Endothelial cell of umbilical vein (primary cell): ENCODE measurements around the gene UBE2E3. TPM values are rescaled to one million over a fixed set of nuclear protein-coding genes. Genes with fewer than 3 reads are reported as not detected.

Experiments
- BruUV-seq: library from RNA; stranded (reverse); fragments of 400-500 nt; replicated peaks from 2 replicates; lab custom pipeline; 2021; lab: Mats Ljungman, UMichigan
- CTCF ChIA-PET: fragments of 300-600, 350-600 bp; sonication (Branson Sonifier 250); formaldehyde crosslinking; loops from one replicate; lab custom pipeline; 2021; ENCODE audit warnings: antibody characterized with exemption, inconsistent platforms; lab: Charles Lee
- POLR2A ChIA-PET: fragments of 300-600, 350-600 bp; sonication (Branson Sonifier 250); formaldehyde crosslinking; loops from one replicate; lab custom pipeline; 2021; ENCODE audit warnings: antibody characterized with exemption, inconsistent platforms; lab: Charles Lee
- DNase-seq: peaks from one replicate; pipeline ENCODE4 v3.0.0-alpha.2; 2011; ENCODE audit warnings: low read depth, low spot score
- FAIRE-seq: peaks from 2 replicates; lab custom pipeline; 2011; peaks lifted over from hg19 to GRCh38; lab: Jason Lieb, UNC
- H2AFZ ChIP-seq: 2 replicates; pipeline ENCODE4 v1.6.0; 2012; ENCODE audit warnings: low read depth, low read length, control low read depth, inconsistent platforms
- H3K27ac ChIP-seq: 2 replicates; pipeline ENCODE4 v1.5.1; 2011; ENCODE audit warnings: low read depth, mild to moderate bottlenecking, control low read depth, low read length, moderate library complexity; ENCODE audit not compliant: insufficient read depth
- H3K27me3 ChIP-seq, 2 experiments: 2 replicates each; pipeline versions ENCODE4 v1.6.0 to v1.6.1; 2011; ENCODE audit warnings: low read length in 2 of 2, mixed read lengths in 1 of 2; ENCODE audit not compliant: control insufficient read depth in 2 of 2, insufficient read depth in 2 of 2
- H3K36me3 ChIP-seq, 2 experiments: 2 replicates in 1 of 2; 3 replicates in 1 of 2; pipeline ENCODE4 v1.5.1; 2011; ENCODE audit warnings: low read length in 2 of 2, mild to moderate bottlenecking in 1 of 2, moderate library complexity in 1 of 2; ENCODE audit not compliant: control insufficient read depth in 2 of 2, insufficient read depth in 2 of 2; ENCODE audit errors: extremely low read depth in 1 of 2
- H3K4me1 ChIP-seq: 3 replicates; pipeline ENCODE4 v1.5.1; 2011; ENCODE audit warnings: mild to moderate bottlenecking, low read length; ENCODE audit not compliant: control insufficient read depth, insufficient read depth; ENCODE audit errors: extremely low read depth
- H3K4me2 ChIP-seq: 2 replicates; pipeline ENCODE4 v1.6.1; 2011; ENCODE audit warnings: low read length, control low read depth, mixed read lengths; ENCODE audit not compliant: insufficient read depth
- H3K4me3 ChIP-seq, 3 experiments: fragments of 200-600 bp in 1 of 3; sonication (generic), shearing (Covaris generic) in 1 of 3; replicated peaks in 1 of 3; 2 replicates each; pipeline ENCODE4 v1.5.1; 2011 to 2016; ENCODE audit warnings: control low read depth in 3 of 3, low read length in 3 of 3, mild to moderate bottlenecking in 2 of 3, inconsistent platforms in 1 of 3, low read depth in 1 of 3, moderate library complexity in 1 of 3; ENCODE audit not compliant: insufficient read depth in 1 of 3
- H3K79me2 ChIP-seq: 2 replicates; pipeline ENCODE4 v1.6.0; 2012; ENCODE audit warnings: low read length, inconsistent platforms; ENCODE audit not compliant: control insufficient read depth, insufficient read depth
- H3K9ac ChIP-seq: replicated peaks from 2 replicates; pipeline ENCODE3; 2011; ENCODE audit warnings: low read length, control low read depth; ENCODE audit not compliant: insufficient read depth; ENCODE audit errors: extremely low read depth
- H3K9me1 ChIP-seq: replicated peaks from 3 replicates; pipeline ENCODE4 v1.6.0; 2011; ENCODE audit warnings: mild to moderate bottlenecking, low read length; ENCODE audit not compliant: control insufficient read depth, insufficient read depth; ENCODE audit errors: extremely low read depth
- H3K9me3 ChIP-seq: replicated peaks from 2 replicates; pipeline ENCODE4 v1.5.1; 2012; ENCODE audit warnings: low read length, inconsistent platforms; ENCODE audit not compliant: control insufficient read depth, insufficient read depth
- H4K20me1 ChIP-seq: replicated peaks from 2 replicates; pipeline ENCODE3; 2011; ENCODE audit warnings: mild to moderate bottlenecking, low read length; ENCODE audit not compliant: control insufficient read depth, insufficient read depth; ENCODE audit errors: extremely low read depth
- CTCF ChIP-seq, 2 donors: IDR thresholded peaks; 1 replicate in 1 of 2; 2 replicates in 1 of 2; pipeline ENCODE4 v1.5.1; 2011; ENCODE audit warnings: low read length in 2 of 2, mild to moderate bottlenecking in 2 of 2, moderate library complexity in 2 of 2, control low read depth in 1 of 2, inconsistent platforms in 1 of 2, low read depth in 1 of 2; ENCODE audit not compliant: insufficient read depth in 1 of 2; ENCODE audit errors: extremely low read depth in 1 of 2
- EZH2 ChIP-seq: IDR thresholded peaks from 2 replicates; pipeline ENCODE4 v1.6.1; 2012; ENCODE audit warnings: borderline replicate concordance, low read depth, mild to moderate bottlenecking, moderate library complexity, low read length, inconsistent platforms; ENCODE audit not compliant: severe bottlenecking
- FOS ChIP-seq: IDR thresholded peaks from 2 replicates; pipeline ENCODE4 v1.6.1; 2011; ENCODE audit warnings: mild to moderate bottlenecking, low read length, moderate library complexity, borderline replicate concordance; ENCODE audit not compliant: insufficient read depth
- GATA2 ChIP-seq: IDR thresholded peaks from 2 replicates; pipeline ENCODE4 v1.7.0; 2011; ENCODE audit warnings: low read depth, mild to moderate bottlenecking, moderate library complexity, mixed read lengths, low read length; ENCODE audit not compliant: insufficient read length, insufficient read depth
- JUN ChIP-seq: IDR thresholded peaks from 2 replicates; pipeline ENCODE4 v1.6.1; 2011; ENCODE audit warnings: borderline replicate concordance, low read depth; ENCODE audit not compliant: insufficient read length, insufficient read depth
- MAX ChIP-seq: IDR thresholded peaks from 2 replicates; pipeline ENCODE4 v1.6.1; 2011; ENCODE audit not compliant: insufficient read depth, insufficient read length
- MYC ChIP-seq: IDR thresholded peaks from one replicate; pipeline ENCODE4 v1.6.1; 2011; ENCODE audit warnings: mild to moderate bottlenecking, low read depth, low read length
- POLR2A ChIP-seq: IDR thresholded peaks from 2 replicates; pipeline ENCODE4 v1.6.1; 2012; ENCODE audit warnings: low read depth, mild to moderate bottlenecking, control low read depth, low read length
- POLR2AphosphoS5 ChIP-seq: IDR thresholded peaks from 2 replicates; pipeline ENCODE4 v1.6.1; 2012; ENCODE audit warnings: low read depth, mild to moderate bottlenecking, control low read depth, low read length, moderate library complexity; ENCODE audit not compliant: insufficient read depth
- dilution Hi-C: fragments of 300-500 bp; cut with MboI; formaldehyde crosslinking; loops from one replicate; pipeline ENCODE4 v1.15.0; 2019; ENCODE audit warnings: low sequenced_read_pairs; ENCODE audit not compliant: extremely low pct_ligation_motif_present
- intact Hi-C: fragments of 100-400 bp; cut with micrococcal nuclease; formaldehyde crosslinking; loops from one replicate; pipeline ENCODE4 v1.10.0; 2022
- polyA plus RNA-seq, 4 experiments: library from polyadenylated mRNA; depleted of rRNA in 3 of 4; stranded (reverse) in 3 of 4; unstranded in 1 of 4; fragments of >200 nt; gene quantifications; 2 replicates each; pipeline versions ENCODE4 v1.2.1 to v1.2.3, GENCODE V29; 2011 to 2012; ENCODE audit warnings: missing spikeins in 1 of 4
- total RNA-seq: library from RNA; stranded (reverse); gene quantifications from 2 replicates; pipeline ENCODE4 v1.2.3, GENCODE V29; 2021

UBE2E3 gene
- total and polyA plus RNA-seq, 2 donors (not counting 3 experiments of a cell fraction or from before 2014, with no cell fraction given), result 81.5 to 107 TPM

GRCh38 chr2:181066333-181066732 is 85.9 kb downstream of the UBE2E3 start:
- H3K4me3 ChIP-seq, result no peak overlapping the region
- no peak for FAIRE-seq
- POLR2A ChIA-PET, result no interaction called here
- H4K20me1 ChIP-seq, result no peaks in the 10 kb centered on the region
- peaks cover 18% of the 10 kb centered on the region for H3K4me1 ChIP-seq
- dilution Hi-C loops (no loop called here), intact Hi-C loops (no loop called here)
- no peaks in the 10 kb centered on the region for H3K9me1 ChIP-seq
- H2AFZ ChIP-seq, result no peak overlapping the region
- DNase-seq, result no peak
- no TSS peak for BruUV-seq
- no peaks in the 10 kb centered on the region for H3K9me3 ChIP-seq
- no peak for TF ChIP-seq FOS
- TF ChIP-seq CTCF (IDR thresholded peaks at IDR 0.05; ENCODE audit: extremely low read depth in 1 of 2, insufficient read depth in 1 of 2, low read depth in 1 of 2, low read length in 2 of 2), result no peak
- no peak for TF ChIP-seq POLR2AphosphoS5
- no peak for TF ChIP-seq MYC
- TF ChIP-seq JUN, result no peak
- no peak for TF ChIP-seq POLR2A
- TF ChIP-seq GATA2, result no peak
- no peak for TF ChIP-seq EZH2
- TF ChIP-seq MAX, result no peak
- no peak overlapping the region for H3K4me2 ChIP-seq
- no peak overlapping the region for H3K27ac ChIP-seq
- no peak overlapping the region for H3K9ac ChIP-seq
- peaks cover 0 to 3% of the 10 kb centered on the region in 2 experiments for H3K36me3 ChIP-seq
- H3K27me3 ChIP-seq, result no peaks in the 10 kb centered on the region
- CTCF ChIA-PET, result interaction anchor here (1.0 kb wide), 2 partner anchors 82 to 400 kb away, joined by 3 to 4 read pairs; no protein-coding TSS in a partner anchor
- peaks cover 12% of the 10 kb centered on the region for H3K79me2 ChIP-seq
